Stimulated activated naive B cell treated with anti-CD40 and anti-IgM and Interleukin-4, amounts not matched to agents 10 μg/mL and 1 μg/mL and 100 μg/mL, for 72 hours (primary cell): Measurements from ENCODE around the gene SOX2.

Experiments used
- ATAC-seq, 2 donors: fragments of 150-1000 bp; cut with Tn5 transposase; replicated peaks; 2 replicates each; pipeline ENCODE4 v1.10.0; 2021; ENCODE audit warnings: moderate library complexity in 1 of 2
- DNase-seq: peaks from one replicate; pipeline ENCODE4 v3.0.0; 2021
- H3K27ac Mint-ChIP-seq: one replicate; pipeline ENCODE4 v1.8.0; 2022; ENCODE audit warnings: mild to moderate bottlenecking, mixed read lengths
- H3K27me3 Mint-ChIP-seq, 2 donors: one replicate each; pipeline ENCODE4 v1.8.0; 2022; ENCODE audit warnings: mixed read lengths in 2 of 2
- H3K36me3 Mint-ChIP-seq, 2 donors: one replicate each; pipeline ENCODE4 v1.8.0; 2022; ENCODE audit warnings: mixed read lengths in 2 of 2, mild to moderate bottlenecking in 1 of 2
- H3K4me1 Mint-ChIP-seq, 2 donors: one replicate each; pipeline ENCODE4 v1.8.0; 2022; ENCODE audit warnings: mixed read lengths in 2 of 2, mild to moderate bottlenecking in 1 of 2
- H3K4me3 Mint-ChIP-seq, 2 donors: one replicate each; pipeline ENCODE4 v1.8.0; 2022; ENCODE audit warnings: mild to moderate bottlenecking in 2 of 2, mixed read lengths in 2 of 2, moderate library complexity in 1 of 2
- H3K9me3 Mint-ChIP-seq, 2 donors: one replicate each; pipeline ENCODE4 v1.8.0; 2022; ENCODE audit warnings: mixed read lengths in 2 of 2, mild to moderate bottlenecking in 1 of 2

Gene SOX2

DNA sequence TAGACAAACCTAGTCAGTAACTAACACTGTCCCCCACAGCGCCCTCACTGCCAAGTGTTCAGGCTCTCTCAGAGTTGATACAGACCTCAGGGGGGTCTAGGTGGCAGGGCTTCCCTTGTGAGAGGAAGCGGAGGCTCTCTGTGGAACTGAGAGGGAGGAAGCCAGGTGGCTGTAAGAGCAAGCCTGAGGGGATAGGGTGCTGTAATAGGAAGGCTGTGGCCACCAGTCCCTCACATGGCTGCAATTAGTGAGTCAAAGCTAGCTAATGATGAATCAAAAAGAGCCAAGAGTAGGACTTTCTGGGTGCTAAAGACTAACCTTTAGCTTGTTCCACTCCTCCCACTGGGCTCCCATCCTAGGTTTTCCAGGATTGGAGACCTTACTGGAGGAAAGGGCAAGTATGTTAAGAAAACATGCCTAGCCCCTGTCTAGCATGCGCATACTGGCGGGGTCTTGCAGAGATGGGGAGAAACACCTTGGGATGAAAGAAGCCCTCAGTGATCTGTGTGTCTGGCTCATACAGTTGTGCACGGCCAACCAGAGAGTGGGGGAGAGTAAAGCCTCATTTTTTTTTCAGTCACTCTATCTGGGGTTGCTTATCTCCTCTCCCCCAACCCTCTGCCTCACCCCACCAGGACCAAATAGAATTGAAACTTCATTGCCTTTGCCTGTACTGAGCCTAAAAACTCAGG, 13.3 kb upstream of the SOX2 start:
- peaks cover 1 to 12% of the 10 kb centered on the region in 2 donors for H3K36me3 Mint-ChIP-seq
- ATAC-seq = no peak
- peaks cover 17 to 27% of the 10 kb centered on the region in 2 donors for H3K4me1 Mint-ChIP-seq
- H3K4me3 Mint-ChIP-seq = no peak overlapping the region
- no peak for DNase-seq
- peaks cover 66 to 76% of the 10 kb centered on the region in 2 donors for H3K27me3 Mint-ChIP-seq
- peaks cover 4 to 6% of the 10 kb centered on the region in 2 donors for H3K9me3 Mint-ChIP-seq
- no peak overlapping the region for H3K27ac Mint-ChIP-seq

DNA sequence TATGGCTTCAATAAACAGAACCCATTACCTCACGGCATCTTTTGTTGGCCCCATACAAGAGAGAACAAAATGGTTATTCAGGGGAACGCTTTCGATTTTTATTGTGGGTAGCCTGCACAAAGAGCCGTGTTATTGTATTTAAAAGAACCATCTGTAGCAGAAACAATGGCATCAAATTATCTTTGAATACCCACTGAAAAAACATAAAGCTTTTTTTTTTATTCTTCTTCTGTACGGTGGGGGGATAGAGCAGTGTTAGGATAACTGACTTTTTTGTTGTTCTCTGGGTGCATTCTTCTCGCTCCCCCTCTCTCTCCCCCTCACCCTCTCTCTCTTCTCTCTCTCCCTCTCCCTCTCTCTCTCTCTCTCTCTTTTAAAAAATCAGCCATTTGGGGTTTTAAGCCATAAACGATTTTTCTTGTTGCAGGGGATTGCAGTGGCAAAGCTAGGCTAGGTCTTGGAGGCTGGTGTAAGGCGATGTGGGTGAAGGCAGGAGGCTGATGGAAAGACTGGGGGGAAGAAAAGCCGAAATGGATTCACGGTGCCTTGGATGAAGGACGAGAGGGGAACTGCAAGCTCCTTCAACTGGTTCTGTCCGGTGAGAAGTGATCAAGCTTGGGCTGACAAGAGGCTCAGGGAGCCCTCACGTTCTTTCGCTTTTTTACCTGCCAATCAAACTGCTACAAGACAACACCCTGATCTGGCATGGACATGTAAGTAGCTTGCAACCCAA, 12.4 kb upstream of the SOX2 start:
- Mint-ChIP-seq H3K4me1 (peaks cover 19 to 28% of the 10 kb centered on the region in 2 donors), H3K27ac (no peak overlapping the region), H3K36me3 (peaks cover 1 to 12% of the 10 kb centered on the region in 2 donors), H3K27me3 (peaks cover 71 to 86% of the 10 kb centered on the region in 2 donors), H3K4me3 (no peak overlapping the region), H3K9me3 (peaks cover 4 to 6% of the 10 kb centered on the region in 2 donors)
- ATAC-seq (no peak), DNase-seq (no peak)

DNA sequence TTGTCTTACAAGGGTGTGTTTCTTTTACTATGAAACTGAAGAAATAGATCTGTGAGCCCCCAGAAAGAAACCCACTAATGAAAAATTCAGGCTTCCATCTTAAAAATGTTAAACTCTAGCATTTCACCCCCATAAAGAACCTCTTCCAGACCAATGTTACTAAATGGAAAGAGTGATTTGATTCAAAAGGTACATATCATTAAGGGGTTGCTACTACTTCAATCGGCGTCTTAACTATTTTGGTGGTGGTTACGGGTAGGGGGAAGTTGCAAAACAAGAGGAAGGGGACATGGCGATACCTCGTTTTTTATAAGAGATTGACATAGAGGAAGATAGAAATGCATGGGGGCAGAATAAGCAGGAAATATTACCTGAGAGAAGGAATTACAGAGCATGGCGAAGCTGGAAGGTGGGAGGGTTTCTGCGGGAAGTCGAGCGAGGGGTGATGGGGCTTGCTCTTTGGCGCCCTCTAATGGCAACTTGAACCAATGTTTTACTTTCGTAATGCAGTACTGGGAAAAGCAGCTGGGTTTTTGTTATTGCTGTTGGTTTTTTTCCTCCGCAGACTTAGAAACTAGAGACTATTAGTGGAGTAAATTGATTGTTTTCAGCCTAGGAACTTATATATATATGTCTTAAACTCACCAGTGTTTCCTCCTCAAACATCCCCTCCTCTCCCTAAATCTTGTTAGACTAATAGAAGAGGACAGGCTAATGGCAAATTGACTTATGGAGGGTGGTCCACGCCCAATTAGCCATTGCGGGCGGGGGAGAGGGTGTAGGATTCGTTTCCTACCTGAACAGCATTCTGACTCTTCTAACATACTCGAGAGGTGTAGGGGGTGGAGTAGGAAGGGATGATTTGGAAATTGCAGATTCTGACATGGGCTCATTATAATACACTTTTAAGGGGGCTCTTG, 11.3 kb upstream of the SOX2 start:
- peak overlapping the region; percentile 6 for H3K27ac Mint-ChIP-seq
- ATAC-seq = peak; percentile 36 to 45
- H3K27me3 Mint-ChIP-seq = peaks cover 78 to 90% of the 10 kb centered on the region in 2 donors
- H3K4me3 Mint-ChIP-seq = peak overlapping the region; percentile 7 to 8
- H3K4me1 Mint-ChIP-seq = peaks cover 21 to 29% of the 10 kb centered on the region in 2 donors
- peaks cover 0 to 12% of the 10 kb centered on the region in 2 donors for H3K36me3 Mint-ChIP-seq
- H3K9me3 Mint-ChIP-seq = peaks cover 4 to 6% of the 10 kb centered on the region in 2 donors
- no peak for DNase-seq

DNA sequence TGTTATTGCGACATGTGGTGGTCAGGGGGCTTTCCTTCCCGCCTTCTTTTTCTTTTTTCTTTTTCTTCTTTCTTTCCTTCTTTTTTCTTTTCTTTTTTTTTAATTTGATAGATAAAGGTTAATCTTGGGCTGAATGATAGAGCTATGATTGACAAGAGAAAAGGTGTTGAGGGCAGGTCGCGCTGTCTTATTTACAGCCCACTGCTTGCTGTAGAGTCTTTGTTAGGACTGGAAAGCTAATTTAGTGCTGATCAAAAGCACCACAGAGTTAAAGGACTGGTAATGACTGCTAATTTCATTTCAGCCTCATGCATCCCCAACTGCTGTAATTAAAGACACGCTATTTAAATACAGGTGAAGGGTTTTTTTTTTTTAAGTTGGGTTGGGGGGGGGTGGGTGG, 10.6 kb upstream of the SOX2 start:
- H3K4me3 Mint-ChIP-seq = no peak overlapping the region

DNA sequence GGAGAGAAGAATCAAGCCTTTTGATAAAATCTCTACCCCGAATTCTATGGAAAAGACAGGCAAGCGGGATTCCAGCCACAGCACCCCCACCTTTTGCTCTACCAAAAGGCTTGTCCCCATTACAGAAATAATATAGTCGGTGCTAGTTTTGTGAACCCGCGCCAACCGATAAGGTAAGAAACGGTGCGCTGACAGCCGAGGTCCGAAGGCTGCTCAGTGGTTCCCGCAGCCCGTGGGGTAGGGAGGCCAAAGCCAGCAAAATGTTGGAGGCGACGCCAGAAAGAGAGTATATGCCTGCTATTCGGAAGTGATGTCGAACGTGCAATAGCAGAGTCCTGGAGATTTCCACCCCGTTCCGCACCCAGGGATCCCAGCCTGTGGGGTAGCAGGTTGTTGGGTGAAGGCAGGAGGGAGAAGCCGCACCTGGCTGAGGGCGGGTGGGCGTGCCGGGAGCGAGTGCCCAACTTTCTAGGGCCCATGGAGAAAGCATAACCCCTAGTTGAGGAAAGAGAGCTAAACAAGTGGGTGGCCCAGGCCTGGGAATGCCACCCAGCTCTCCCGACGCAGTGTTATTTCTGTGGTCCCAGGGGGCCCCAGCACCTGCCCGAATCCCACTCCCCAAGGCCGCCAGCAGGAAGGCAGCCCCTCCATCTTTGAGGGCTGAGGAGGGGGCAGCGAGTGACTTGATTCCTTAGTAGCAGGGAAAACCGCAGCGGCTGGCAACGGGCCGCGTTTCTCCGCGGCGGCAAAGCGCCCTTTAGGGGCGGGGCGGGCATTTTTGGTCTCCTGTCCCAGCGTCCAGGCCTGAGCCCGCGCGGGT, 7.9 kb upstream of the SOX2 start:
- peaks cover 4 to 6% of the 10 kb centered on the region in 2 donors for H3K9me3 Mint-ChIP-seq
- DNase-seq = no peak
- H3K27me3 Mint-ChIP-seq = peaks cover 70 to 78% of the 10 kb centered on the region in 2 donors
- peaks cover 14 to 18% of the 10 kb centered on the region in 2 donors for H3K4me1 Mint-ChIP-seq
- H3K4me3 Mint-ChIP-seq = peak overlapping the region in 1 of 2 donors; percentile 25
- H3K36me3 Mint-ChIP-seq = peaks cover 0 to 7% of the 10 kb centered on the region in 2 donors
- ATAC-seq = no peak
- peak overlapping the region; percentile 69 for H3K27ac Mint-ChIP-seq

More for the DNA sequence above, 10.6 kb upstream of the SOX2 start:
- Mint-ChIP-seq H3K9me3 (peaks cover 4 to 6% of the 10 kb centered on the region in 2 donors), H3K4me1 (peaks cover 18 to 24% of the 10 kb centered on the region in 2 donors), H3K27ac (no peak overlapping the region), H3K36me3 (peaks cover 0 to 12% of the 10 kb centered on the region in 2 donors), H3K27me3 (peaks cover 81 to 89% of the 10 kb centered on the region in 2 donors)
- DNase-seq (no peak), ATAC-seq (no peak)

DNA sequence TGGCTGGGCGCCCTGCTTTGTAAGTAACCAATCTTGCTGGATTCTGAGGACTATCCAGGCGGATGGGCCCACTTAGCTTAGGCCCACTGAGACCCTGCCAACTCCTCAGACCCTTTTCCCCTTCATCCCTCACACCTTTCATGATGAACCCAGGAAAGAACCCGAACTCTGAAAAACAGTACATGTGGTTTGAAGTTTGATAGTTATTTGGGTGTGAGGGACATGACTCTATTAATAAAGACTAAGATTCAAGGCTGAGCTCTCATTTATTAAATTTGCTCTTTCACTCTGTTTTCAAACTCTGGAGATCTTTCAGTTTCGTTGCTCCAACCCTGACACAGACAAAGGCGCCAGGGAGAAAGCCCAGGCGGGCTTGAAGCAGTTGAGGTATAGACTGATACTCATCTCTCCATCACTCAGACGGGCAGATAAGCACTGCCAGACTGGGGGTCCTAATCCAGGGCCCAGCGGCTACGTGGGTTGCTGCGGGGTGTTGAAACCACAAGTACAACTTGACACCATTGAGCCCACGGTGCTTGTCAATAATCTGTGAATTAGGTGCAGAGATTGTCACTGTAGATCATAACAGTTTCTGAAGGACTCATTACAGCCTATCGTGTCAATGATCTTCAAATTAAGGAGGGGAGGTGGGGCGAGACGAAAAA, 7.2 kb upstream of the SOX2 start:
- peak overlapping the region in 1 of 2 donors; percentile 51 for H3K4me3 Mint-ChIP-seq

DNA sequence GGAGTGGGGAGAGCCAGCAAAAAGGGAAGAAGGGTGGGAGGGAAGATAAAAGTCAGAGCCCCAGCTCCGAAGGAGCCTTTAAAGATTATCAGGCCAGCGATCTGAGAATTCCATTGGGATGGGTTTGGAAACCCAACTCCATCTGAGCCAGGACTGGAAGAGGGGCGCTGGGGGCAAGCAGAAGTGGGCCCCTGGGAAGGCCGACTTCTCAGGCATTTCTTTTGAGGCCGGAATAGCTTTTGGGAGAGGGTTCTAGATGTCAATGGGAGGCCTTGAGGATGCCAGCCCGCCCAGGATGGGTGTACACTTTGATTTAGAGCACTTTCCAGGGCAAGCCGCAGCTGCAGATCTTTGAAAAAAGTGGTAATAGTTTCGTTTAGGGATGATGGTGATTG, 6.6 kb upstream of the SOX2 start:
- Mint-ChIP-seq H3K27me3 (peaks cover 65 to 73% of the 10 kb centered on the region in 2 donors), H3K9me3 (peaks cover 3 to 5% of the 10 kb centered on the region in 2 donors), H3K4me3 (no peak overlapping the region), H3K36me3 (peaks cover 1 to 7% of the 10 kb centered on the region in 2 donors), H3K4me1 (peaks cover 16 to 25% of the 10 kb centered on the region in 2 donors), H3K27ac (no peak overlapping the region)
- ATAC-seq (no peak), DNase-seq (no peak)

More for the DNA sequence above, 7.2 kb upstream of the SOX2 start:
- no peak overlapping the region for H3K27ac Mint-ChIP-seq
- peaks cover 4 to 5% of the 10 kb centered on the region in 2 donors for H3K9me3 Mint-ChIP-seq
- ATAC-seq = no peak
- H3K4me1 Mint-ChIP-seq = peaks cover 15 to 21% of the 10 kb centered on the region in 2 donors
- H3K27me3 Mint-ChIP-seq = peaks cover 65 to 73% of the 10 kb centered on the region in 2 donors
- H3K36me3 Mint-ChIP-seq = peaks cover under 1 to 7% of the 10 kb centered on the region in 2 donors
- no peak for DNase-seq

DNA sequence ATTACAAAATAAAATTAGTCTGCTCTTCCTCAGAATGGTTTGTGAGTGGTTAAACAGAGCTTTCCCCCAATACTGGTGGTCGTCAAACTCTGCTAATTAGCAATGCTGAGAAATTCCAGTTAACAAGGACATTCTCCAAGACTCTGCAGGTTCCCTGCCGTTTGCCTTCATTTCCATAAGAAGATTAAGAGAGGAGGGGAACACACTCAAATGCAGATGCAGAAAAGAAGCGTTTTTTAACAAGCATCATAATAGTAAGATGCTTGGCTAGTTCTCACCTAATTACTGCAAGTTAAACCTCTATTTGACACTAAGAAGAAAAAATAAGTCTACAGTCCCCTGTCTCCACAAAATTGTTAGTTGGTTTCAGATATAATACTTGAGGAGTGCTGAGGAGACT, 3.7 kb upstream of the SOX2 start:
- DNase-seq (no peak), ATAC-seq (no peak)
- Mint-ChIP-seq H3K9me3 (peaks cover under 1% of the 10 kb centered on the region in 2 donors), H3K27ac (no peak overlapping the region), H3K36me3 (peaks cover under 1 to 2% of the 10 kb centered on the region in 2 donors), H3K4me3 (no peak overlapping the region), H3K4me1 (peaks cover 11 to 16% of the 10 kb centered on the region in 2 donors), H3K27me3 (peaks cover 47 to 54% of the 10 kb centered on the region in 2 donors)

DNA sequence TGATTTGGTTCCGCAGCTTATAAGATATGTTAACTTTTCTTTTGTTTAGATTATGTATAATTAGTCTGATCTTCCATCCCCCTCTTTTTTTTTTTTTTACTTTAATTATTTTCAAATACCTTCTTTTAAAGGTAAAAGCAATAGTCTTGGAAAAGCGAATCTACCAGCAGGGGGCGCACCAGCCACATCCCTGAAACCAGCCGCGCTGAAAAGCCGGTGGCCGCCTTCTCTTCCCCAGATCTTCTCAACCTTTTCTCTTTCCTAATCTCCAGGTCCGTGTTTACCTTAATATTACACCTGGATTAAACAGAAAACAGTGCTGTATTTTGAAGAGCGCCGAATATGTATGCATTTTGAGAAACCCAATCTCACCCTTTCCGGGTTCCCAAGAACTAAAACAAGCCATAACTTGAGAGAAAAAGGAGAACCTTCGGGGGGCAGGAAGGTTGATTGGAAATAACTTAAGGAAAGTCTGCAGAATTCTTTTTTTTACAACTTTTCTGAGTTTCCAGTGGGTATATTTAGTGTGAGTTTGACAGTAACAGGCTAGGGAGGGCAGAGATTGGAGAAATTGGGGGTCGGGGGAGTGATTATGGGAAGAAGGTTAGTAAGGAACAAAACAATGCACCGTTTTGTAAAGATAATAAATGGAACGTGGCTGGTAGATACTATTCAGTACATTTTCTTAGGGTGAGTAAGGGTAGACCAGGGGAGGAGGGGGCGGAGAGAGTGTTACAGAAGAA, 2.0 kb upstream of the SOX2 start:
- DNase-seq (peak; percentile 27), ATAC-seq (no peak)
- Mint-ChIP-seq H3K4me1 (peaks cover 6 to 11% of the 10 kb centered on the region in 2 donors), H3K4me3 (peak overlapping the region; percentile 40 to 61), H3K9me3 (peaks cover 4% of the 10 kb centered on the region in 2 donors), H3K27ac (peak overlapping the region; percentile 49), H3K36me3 (peaks cover 5 to 6% of the 10 kb centered on the region in 2 donors), H3K27me3 (peaks cover 37 to 41% of the 10 kb centered on the region in 2 donors)

DNA sequence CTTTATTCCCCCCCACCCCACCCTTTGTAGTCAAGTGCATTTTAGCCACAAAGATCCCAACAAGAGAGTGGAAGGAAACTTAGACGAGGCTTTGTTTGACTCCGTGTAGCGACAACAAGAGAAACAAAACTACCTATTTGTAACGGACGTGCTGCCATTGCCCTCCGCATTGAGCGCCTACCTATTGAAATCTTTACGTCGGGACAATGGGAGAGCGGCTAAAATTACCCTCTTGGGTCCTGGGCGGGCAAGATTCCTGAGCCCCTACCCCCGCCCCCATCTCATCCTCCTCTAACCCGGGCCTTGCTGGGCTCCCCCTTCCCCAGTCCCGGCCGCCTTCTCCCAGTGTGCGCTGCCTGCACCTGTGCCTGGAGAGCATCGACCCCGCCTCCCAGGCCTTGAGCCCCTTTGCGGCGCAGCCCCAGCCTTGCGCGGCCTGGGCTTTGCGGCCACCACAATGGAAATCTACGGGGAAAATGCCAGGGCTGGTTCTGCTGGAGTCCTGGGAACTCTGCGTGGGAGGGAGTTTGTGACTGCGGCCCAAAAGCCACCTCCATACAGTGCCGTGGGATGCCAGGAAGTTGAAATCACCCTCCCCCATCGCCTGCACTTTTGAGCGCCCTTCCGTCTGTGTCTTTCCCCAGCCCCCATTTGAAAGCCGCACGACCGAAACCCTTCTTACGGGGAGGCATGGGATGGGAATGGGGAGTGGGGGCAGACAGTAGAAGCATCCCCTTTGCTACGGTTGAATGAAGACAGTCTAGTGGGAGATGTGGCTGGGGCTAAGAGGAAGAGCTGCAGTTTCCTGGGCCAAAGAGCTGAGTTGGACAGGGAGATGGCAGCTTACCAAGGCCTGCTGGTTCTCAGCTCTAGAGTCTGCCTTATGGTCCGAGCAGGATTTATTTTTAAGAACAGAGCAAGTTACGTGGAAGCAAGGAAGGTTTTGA, 1.1 kb upstream of the SOX2 start:
- ATAC-seq (no peak), DNase-seq (no peak)
- Mint-ChIP-seq H3K36me3 (peaks cover 5 to 6% of the 10 kb centered on the region in 2 donors), H3K4me1 (peaks cover 4 to 9% of the 10 kb centered on the region in 2 donors), H3K9me3 (peaks cover 4% of the 10 kb centered on the region in 2 donors), H3K27me3 (peaks cover 37 to 38% of the 10 kb centered on the region in 2 donors), H3K27ac (no peak overlapping the region), H3K4me3 (no peak overlapping the region)

DNA sequence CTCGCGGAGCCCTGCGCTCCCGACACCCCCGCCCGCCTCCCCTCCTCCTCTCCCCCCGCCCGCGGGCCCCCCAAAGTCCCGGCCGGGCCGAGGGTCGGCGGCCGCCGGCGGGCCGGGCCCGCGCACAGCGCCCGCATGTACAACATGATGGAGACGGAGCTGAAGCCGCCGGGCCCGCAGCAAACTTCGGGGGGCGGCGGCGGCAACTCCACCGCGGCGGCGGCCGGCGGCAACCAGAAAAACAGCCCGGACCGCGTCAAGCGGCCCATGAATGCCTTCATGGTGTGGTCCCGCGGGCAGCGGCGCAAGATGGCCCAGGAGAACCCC, 464 bp downstream of the SOX2 start:
- peaks cover 4% of the 10 kb centered on the region in 2 donors for H3K9me3 Mint-ChIP-seq
- H3K27me3 Mint-ChIP-seq = peaks cover 35 to 38% of the 10 kb centered on the region in 2 donors
- peak overlapping the region; percentile 65 for H3K27ac Mint-ChIP-seq
- ATAC-seq (no peak), DNase-seq (no peak)
- peaks cover 5 to 6% of the 10 kb centered on the region in 2 donors for H3K36me3 Mint-ChIP-seq
- peak overlapping the region; percentile 17 to 71 for H3K4me3 Mint-ChIP-seq
- H3K4me1 Mint-ChIP-seq = peaks cover 4 to 9% of the 10 kb centered on the region in 2 donors
